ENCODE results near the gene CIRBP.

The CIRBP gene

GRCh38 chr19:1231729-1232637 lies 37.1 kb upstream of the CIRBP start:
- DNase-seq = no peak

- DNase-seq = no peak
Observed at GRCh38 chr19:1232652-1233072, 36.5 kb upstream of the CIRBP start.

GRCh38 chr19:1233115-1233667 lies 35.9 kb upstream of the CIRBP start:
- DNase-seq = no peak

- no peak for DNase-seq
Observed at GRCh38 chr19:1234051-1234954, 34.8 kb upstream of the CIRBP start.

- DNase-seq = no peak
Observed at GRCh38 chr19:1234955-1235380, 34.2 kb upstream of the CIRBP start.

DNA sequence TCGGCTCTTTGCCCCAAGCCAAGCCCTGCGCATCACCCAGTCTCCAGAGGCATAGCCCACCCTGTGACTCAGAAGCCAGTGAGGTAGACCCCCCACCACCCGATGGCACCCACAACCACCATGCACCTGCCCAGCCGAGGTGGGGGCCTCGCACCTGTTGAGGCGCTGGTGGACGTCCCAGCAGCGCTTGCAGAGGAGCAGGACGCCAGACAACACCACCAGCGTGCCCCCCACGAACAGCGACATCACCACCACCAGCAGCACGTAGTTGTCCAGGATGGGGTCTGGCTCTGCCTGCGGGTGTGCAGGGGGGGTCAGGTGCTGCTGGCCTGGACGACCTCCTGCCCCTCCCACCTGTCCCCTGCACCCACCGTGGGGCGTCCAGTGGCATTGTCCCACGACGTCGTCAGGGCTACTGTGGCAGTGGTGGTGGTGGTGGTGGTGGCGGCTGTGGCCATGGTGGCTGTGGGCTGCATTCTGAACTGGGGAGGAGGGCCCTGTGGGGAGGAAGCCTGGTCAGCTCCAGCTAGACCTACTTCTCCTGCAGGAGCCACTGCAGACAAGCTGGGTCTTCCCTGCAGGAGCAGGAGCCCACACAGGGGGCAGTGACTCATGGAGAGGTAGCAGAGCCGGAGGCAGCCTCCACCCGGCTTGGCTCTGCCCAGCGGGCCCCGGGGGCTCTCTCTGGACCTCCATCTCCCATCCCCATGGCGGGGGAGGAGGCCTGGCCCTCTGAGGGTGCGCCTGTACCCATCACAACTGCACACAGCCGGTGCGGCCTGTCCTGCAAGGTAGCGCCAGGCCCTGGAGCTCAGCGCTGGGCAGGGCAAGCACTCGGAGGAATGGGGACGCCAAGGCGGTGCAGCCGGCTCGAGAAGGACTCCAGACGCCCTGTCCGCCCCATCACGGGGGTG lies 33.2 kb upstream of the CIRBP start:
- no peak for DNase-seq

DNA sequence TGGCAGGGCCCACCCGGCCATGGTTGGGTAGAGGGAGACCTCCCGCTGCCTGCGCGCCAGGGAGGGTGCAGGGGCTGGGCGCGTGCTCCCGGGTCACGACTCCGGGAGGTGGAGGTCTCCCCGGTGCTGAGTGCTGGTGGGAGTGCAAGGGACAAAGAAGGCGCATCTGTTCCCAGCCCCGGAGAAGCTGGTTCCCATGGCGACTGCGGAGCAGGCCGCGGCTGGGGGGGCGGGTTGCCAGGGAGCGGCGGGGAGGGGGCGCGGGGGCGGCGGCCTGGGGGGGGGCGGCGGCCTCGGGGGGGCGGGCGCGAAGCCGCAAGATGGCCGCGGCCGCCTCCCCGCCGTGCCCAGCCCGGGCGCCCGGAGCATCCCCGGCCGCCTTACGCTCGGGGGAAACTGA lies 32.6 kb upstream of the CIRBP start:
- no peak for DNase-seq

GRCh38 chr19:1237027-1237659 lies 32.0 kb upstream of the CIRBP start:
- DNase-seq = no peak

DNA sequence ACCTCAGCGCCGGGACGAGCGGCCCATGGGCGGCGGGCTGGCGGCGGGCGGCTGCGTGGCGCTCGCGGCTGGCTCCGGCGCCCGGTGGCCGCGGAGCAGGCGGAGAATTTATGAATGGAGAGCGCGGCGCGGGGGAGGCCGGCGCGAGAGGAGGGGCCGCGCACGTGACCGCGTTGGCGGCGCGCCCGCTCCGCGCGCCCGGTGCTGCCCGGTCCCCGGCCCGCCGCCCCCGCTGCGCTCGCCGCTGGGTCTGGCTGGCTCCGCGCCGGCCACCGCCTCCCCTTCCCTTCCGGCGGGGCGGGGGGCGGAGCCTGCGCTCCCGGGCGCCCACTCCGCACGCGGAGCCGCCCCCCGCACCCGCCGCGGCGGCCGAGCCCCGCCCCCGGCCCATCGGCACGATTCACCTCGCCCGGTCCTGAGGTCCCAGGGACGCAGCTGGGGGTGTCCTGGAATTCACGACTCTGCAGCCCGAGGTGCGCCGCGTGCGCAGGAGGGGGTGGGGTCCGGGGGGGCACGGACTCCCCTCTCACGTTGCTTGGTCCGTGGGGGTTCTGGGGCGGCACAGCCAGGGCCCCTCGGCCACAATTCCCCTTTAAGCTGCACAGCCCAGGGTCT lies 31.3 kb upstream of the CIRBP start, which contains the start of gene CBARP:
Gene CBARP (minus strand): TSS at position 252 of the 615 bp plus-strand sequence. CDS start 1,905 bp downstream, outside the sequence.
- DNase-seq = no peak

DNA sequence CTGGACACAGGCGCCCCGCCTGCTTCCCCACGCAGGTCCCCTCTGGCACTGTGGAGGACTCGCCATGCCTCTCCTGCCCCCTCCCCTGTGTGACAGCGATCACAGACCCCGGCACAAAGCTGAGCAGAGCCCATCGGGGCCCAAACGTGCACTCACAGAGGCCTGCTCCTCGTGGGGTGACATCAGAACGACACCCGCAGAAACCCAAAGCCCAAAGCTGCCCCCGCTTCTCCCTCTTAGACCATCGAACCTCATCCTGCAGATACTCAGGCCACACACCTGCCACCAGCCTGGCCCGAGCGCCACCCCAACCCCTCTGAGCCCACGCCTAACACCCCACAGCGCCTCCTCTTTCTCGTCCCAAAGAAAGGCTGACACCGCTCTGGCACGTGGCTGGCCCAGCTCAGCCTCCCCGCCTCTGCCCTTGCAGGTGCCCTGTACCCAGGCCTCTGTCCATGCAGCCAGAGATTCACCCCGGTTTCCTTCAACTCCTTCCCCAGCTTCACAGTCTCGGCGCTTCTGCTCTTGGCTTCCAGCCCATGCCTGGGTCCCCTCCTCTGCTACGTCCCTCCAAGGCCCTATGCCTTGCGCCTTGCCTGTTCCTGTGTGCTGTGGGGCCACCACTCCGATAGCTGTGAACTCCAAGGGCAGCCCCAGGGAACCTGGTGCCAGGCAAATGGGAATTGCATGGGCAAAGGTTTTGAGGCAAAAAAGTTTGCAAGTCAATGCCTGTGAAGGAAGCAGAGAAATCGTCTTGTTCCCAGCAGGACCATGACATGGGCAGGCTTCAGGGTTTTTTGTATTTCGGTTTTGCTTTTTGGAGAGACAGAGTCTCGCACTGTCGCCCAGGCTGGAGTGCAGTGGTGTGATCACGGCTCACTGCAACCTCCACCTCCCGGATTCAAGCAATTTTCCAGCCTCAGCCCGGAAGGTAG lies 30.5 kb upstream of the CIRBP start:
- no peak for DNase-seq

GRCh38 chr19:1239420-1239795 lies 29.7 kb upstream of the CIRBP start:
- no peak for DNase-seq

DNA sequence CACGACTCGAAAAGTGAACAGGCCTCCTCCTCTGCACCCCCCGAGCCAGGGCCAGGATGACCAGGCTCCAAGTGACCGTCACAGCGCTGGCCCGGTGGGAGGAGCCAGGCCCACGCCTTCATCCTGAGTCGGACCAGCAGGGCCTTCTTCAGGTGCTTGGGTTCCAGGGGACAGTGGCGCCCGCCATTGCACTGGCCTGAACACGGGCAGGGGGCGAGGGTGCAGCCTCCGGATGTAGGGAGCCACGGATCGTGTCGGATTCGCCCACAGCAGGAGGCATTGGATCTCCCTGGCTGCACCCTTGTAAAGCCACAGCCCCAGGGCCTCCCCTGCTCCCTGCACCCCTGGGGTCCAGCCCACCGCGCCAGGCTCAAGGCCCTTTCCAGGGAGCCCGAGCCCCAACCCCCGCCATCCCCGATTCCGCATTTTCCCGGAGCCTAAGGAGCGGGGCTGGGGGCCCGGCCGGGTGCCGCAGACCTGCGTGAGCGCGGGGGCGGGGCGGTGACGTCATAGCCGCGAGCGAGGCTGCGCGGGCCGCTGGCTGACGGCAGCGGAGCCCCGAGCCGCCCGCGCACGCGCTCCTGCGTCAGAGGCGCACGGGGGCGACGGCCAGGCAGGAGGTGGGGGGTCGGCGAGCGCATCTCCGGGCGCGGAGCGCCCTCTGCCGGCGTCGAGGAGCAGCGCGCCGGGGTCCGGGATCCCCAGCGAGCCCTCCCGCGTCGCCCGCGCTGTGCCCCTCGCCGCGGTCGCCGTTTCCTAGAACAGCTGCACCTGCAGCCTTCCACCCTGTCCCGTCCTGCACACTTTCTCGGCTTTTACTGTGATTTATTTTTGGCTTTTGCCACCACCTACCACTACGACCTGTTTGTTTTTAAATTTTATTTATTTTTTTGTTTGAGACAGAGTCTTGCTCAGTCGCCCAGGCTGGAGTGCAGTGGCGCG lies 29.1 kb upstream of the CIRBP start:
- peak; percentile 66 for DNase-seq

DNA sequence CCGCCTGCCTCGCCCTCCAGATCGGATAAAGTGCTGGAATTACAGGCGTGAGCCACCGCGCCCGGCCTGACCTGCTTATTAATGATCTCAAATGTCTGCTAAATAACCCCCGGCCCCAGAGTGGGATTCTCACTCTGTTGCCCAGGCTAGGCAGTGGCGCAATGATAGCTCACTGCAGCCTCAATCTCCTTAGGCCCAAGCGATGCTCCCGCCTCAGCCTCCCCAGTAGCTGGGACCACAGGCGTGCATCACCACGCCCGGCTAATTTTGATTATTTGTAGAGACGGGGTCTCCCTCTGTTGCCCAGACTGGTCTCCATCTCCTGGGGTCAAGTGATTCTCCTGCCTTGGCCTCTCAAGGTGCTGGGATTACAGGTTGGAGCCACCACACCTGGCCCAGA lies 28.2 kb upstream of the CIRBP start:
- DNase-seq = no peak

DNA sequence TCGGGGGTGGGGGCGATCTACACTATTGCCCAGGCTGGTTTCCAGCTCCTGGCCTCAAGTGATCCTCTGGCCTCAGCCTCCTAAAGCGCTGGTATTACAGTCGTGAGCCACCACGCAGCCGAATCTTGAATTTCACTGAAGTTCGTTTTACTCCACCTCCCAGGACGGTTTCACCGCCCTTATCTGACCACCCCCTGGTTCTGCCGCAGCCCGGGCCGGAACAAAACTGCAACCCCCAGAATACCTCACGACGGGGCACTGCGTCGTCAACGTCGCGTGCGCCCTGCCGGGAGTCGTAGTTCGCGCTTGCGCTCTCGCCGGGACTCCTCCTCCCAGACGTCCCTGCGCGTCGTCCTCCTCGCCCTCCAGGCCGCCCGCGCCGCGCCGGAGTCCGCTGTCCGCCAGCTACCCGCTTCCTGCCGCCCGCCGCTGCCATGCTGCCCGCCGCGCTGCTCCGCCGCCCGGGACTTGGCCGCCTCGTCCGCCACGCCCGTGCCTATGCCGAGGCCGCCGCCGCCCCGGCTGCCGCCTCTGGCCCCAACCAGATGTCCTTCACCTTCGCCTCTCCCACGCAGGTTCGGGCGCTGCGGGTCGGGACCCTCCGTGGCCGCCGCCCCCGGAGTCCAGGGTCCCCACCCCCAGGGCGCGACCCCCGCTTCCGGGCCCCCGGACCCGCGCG lies 27.6 kb upstream of the CIRBP start, which contains the start of gene ATP5F1D:
Gene ATP5F1D (plus strand): TSS at position 335 of the 679 bp plus-strand sequence. CDS start 100 bp downstream, at position 435.
- DNase-seq = peak; percentile 65

DNA sequence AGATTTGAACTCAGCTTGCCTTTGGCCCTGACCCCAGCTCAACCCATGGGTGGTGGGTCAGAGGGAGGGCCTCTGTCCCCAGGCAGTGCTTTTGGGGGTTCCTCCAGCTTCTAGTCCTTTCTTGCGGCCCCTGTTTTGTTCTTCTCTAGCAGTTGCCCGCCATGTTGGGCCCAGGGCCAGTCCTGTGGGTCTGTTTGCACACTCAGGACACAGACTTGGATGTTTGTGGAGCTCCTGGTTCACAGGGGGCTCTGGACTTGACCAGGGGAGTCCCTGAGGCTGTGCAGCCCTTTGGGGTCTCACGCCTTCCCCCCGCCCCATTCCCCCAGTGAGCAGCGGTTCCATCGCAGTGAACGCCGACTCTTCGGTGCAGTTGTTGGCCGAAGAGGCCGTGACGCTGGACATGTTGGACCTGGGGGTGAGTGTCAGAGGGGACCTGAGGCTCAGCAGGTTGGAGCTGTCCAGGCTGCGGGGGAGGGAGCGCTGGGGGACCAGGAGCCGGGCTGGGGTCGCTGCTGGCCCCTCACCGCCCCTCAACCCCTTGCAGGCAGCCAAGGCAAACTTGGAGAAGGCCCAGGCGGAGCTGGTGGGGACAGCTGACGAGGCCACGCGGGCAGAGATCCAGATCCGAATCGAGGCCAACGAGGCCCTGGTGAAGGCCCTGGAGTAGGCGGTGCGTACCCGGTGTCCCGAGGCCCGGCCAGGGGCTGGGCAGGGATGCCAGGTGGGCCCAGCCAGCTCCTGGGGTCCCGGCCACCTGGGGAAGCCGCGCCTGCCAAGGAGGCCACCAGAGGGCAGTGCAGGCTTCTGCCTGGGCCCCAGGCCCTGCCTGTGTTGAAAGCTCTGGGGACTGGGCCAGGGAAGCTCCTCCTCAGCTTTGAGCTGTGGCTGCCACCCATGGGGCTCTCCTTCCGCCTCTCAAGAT lies 25.1 kb upstream of the CIRBP start:
- no peak for DNase-seq

DNA sequence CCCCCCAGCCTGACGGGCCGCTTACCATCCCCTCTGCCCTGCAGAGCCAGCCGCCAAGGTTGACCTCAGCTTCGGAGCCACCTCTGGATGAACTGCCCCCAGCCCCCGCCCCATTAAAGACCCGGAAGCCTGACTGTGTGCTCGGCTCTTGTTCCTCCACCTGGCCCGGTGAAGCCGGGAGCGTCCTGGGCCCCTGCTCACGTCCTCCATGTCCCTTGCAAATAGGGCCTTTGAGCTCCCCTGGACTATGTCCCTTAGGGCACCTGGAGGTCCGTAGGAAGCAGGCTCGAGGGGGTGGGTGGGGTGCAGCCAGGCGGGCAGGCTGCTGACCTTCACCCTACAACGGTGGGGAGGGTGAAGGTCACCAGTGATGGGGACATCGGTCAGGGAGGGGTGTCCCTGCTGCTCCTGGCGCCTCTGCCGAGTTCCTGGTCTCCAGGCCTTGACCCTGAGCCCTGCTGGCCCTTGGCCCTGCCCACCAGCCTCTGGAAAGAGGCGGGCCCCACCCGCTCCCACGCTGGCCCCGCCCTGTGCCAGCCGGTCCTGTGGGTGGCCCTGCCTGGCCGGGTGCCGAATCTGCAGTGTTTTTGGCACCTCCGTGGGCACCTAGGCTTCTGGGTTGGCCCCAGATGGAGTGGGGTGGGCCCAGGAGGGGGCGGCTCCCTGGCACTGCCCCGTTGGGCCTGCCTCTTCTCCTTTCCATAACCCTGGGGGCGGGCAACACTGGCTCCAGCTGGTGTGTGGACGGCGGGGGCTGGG lies 24.3 kb upstream of the CIRBP start:
- DNase-seq = no peak
